ENCODE data around the gene CD84. TPM values are rescaled to one million over a fixed set of nuclear protein-coding genes. Genes with fewer than 3 reads are reported as not detected.

Gene CD84
- polyA plus RNA-seq, 1 donor (not counting 4 experiments of a cell fraction or from before 2014, with no cell fraction given), result not detected

GRCh38 chr1:160496334-160496733 lies 83.0 kb downstream of the CD84 start:
- Histone ChIP-seq H3K9me3 (ENCODE audit: control insufficient read depth, low read depth, low read length) (no peaks in the 10 kb centered on the region), H3K4me1 (ENCODE audit: control insufficient read depth, extremely low read depth, insufficient read depth, low read length) (no peaks in the 10 kb centered on the region), H3K4me2 (ENCODE audit: control insufficient read depth, extremely low read depth, insufficient read depth, low read depth, low read length) (no peak overlapping the region), H3K27ac (ENCODE audit: control insufficient read depth, insufficient read depth, low read length) (no peak overlapping the region), H2AFZ (ENCODE audit: control insufficient read depth, low read length) (no peak overlapping the region), H3K36me3 (ENCODE audit: control insufficient read depth in 2 of 2, extremely low read depth in 1 of 2, insufficient read depth in 2 of 2, low read length in 2 of 2) (no peaks in the 10 kb centered on the region), H3K27me3 (ENCODE audit: control insufficient read depth, extremely low read depth, insufficient read depth, low read length) (no peaks in the 10 kb centered on the region), H3K79me2 (ENCODE audit: control insufficient read depth, insufficient read depth, low read length) (no peaks in the 10 kb centered on the region), H3K4me3 (ENCODE audit: control insufficient read depth in 2 of 3, extremely low read depth in 1 of 3, insufficient read depth in 2 of 3, low read depth in 1 of 3, low read length in 3 of 3) (no peak overlapping the region), H3K9me1 (ENCODE audit: control insufficient read depth, extremely low read depth, insufficient read depth, low read length) (no peaks in the 10 kb centered on the region), H4K20me1 (ENCODE audit: control insufficient read depth, extremely low read depth, insufficient read depth, low read length) (no peaks in the 10 kb centered on the region), H3K9ac (ENCODE audit: control insufficient read depth, extremely low read depth, insufficient read depth, low read length) (no peak overlapping the region)
- dilution Hi-C loops (cut with MboI; ENCODE audit: extremely low pct_ligation_motif_present, low sequenced_read_pairs), result no loop called here
- TF ChIP-seq CTCF (optimal IDR thresholded peaks at IDR 0.05 in 1 of 3, IDR thresholded peaks at IDR 0.05 in 1 of 3, conservative IDR thresholded peaks at IDR 0.05 in 1 of 3; ENCODE audit: extremely low read depth in 1 of 3, insufficient read depth in 2 of 3, low read length in 3 of 3), result no peak
- TF ChIP-seq EZH2 (IDR thresholded peaks at IDR 0.05; ENCODE audit: low read length), result no peak
- FAIRE-seq (no peak), DNase-seq (ENCODE audit: low read depth, low spot score) (no peak)

- no peaks in the 10 kb centered on the region for H3K27me3 ChIP-seq (ENCODE audit: control insufficient read depth, extremely low read depth, insufficient read depth, low read length)
- H3K9ac ChIP-seq (ENCODE audit: control insufficient read depth, extremely low read depth, insufficient read depth, low read length), result no peak overlapping the region
- H4K20me1 ChIP-seq (ENCODE audit: control insufficient read depth, extremely low read depth, insufficient read depth, low read length), result no peaks in the 10 kb centered on the region
- H2AFZ ChIP-seq (ENCODE audit: control insufficient read depth, low read length), result no peak overlapping the region
- no peak overlapping the region for H3K4me2 ChIP-seq (ENCODE audit: control insufficient read depth, extremely low read depth, insufficient read depth, low read depth, low read length)
- FAIRE-seq, result no peak
- DNase-seq (ENCODE audit: low read depth, low spot score), result no peak
- no peak overlapping the region for H3K27ac ChIP-seq (ENCODE audit: control insufficient read depth, insufficient read depth, low read length)
- no peaks in the 10 kb centered on the region for H3K4me1 ChIP-seq (ENCODE audit: control insufficient read depth, extremely low read depth, insufficient read depth, low read length)
- peak; percentile 23 to 65 (median 47) for TF ChIP-seq CTCF (optimal IDR thresholded peaks at IDR 0.05 in 1 of 3, IDR thresholded peaks at IDR 0.05 in 1 of 3, conservative IDR thresholded peaks at IDR 0.05 in 1 of 3; ENCODE audit: extremely low read depth in 1 of 3, insufficient read depth in 2 of 3, low read length in 3 of 3)
- TF ChIP-seq EZH2 (IDR thresholded peaks at IDR 0.05; ENCODE audit: low read length), result no peak
- no peaks in the 10 kb centered on the region for H3K9me1 ChIP-seq (ENCODE audit: control insufficient read depth, extremely low read depth, insufficient read depth, low read length)
- dilution Hi-C loops (cut with MboI; ENCODE audit: extremely low pct_ligation_motif_present, low sequenced_read_pairs), result no loop called here
- H3K4me3 ChIP-seq (ENCODE audit: control insufficient read depth in 2 of 3, extremely low read depth in 1 of 3, insufficient read depth in 2 of 3, low read depth in 1 of 3, low read length in 3 of 3), result no peak overlapping the region
- no peaks in the 10 kb centered on the region for H3K79me2 ChIP-seq (ENCODE audit: control insufficient read depth, insufficient read depth, low read length)
- no peaks in the 10 kb centered on the region for H3K9me3 ChIP-seq (ENCODE audit: control insufficient read depth, low read depth, low read length)
- no peaks in the 10 kb centered on the region for H3K36me3 ChIP-seq (ENCODE audit: control insufficient read depth in 2 of 2, extremely low read depth in 1 of 2, insufficient read depth in 2 of 2, low read length in 2 of 2)
Measured at GRCh38 chr1:160494620-160495019, 84.7 kb downstream of the CD84 start.
